Upper lobe of left lung (tissue), 4 donors: ENCODE results near the gene SLC25A22.

ENCODE experiments used
- CTCF ChIP-seq, 6 experiments: fragments of 450-650 bp in 4 of 6; fragments of 200-600 bp in 2 of 6; sonication (generic) in 2 of 6; IDR thresholded peaks; one replicate each; pipeline ENCODE4 v1.5.1; 2016 to 2019; ENCODE audit warnings: antibody characterized with exemption in 6 of 6
- POLR2A ChIP-seq, 4 donors: fragments of 450-650 bp; IDR thresholded peaks; one replicate each; pipeline ENCODE4 v1.5.1; 2016 to 2017; ENCODE audit warnings: antibody characterized with exemption in 4 of 4, mild to moderate bottlenecking in 2 of 4

- TF ChIP-seq CTCF (IDR thresholded peaks at IDR 0.05) (no peak), POLR2A (IDR thresholded peaks at IDR 0.05) (no peak)
Observed at GRCh38 chr11:773830-774229, 24.3 kb downstream of the SLC25A22 start.
